NCI-H524 treated with DMSO at 0.1 percent for 48 hours (cell line): ENCODE results near the gene KLHL10.
"Not testable (repeated sequence)": the region's sequence is repeated elsewhere in the genome, so short reads cannot be mapped to it uniquely, and the experiment has no call there.

ENCODE experiments used
- DNase-seq: peaks from one replicate; lab custom pipeline; 2025; lab: John Stamatoyannopoulos, UW

KLHL10 gene

DNA sequence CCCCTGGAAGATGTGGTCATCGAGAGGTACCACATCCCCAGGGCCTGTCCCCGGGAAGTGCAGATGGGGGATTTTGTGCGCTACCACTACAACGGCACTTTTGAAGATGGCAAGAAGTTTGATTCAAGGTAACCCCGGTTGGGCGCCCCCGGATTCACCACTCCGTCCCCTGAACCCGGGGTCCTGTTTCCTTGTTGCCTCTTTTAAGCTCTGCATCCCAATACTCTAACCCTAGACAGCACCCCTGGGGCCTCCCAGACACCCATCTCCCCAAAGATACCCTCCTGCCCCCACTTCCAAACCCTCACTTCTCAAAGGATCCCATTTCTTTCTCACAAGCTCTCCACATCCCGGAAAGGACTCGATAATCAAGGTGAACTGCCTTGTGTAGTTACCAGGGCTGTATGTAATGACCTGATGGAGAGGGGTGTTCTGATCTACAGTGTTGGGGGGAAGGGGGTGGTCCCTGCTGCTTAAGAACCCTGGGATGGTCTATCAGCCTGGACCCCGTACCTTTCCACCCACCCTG lies 24.4 kb upstream of the KLHL10 start:
- DNase-seq, result no peak

- DNase-seq, result no peak
These were observed 23.9 kb upstream of the KLHL10 start for GRCh38 chr17:41813699-41814124.

GRCh38 chr17:41814195-41814594 lies 23.4 kb upstream of the KLHL10 start:
- DNase-seq, result no peak

- DNase-seq, result no peak
These were observed 20.8 kb upstream of the KLHL10 start for GRCh38 chr17:41816637-41817320.

GRCh38 chr17:41818024-41818423 lies 19.6 kb upstream of the KLHL10 start:
- no peak for DNase-seq

- DNase-seq, result no peak
These were observed 15.8 kb upstream of the KLHL10 start for GRCh38 chr17:41821776-41822175.

GRCh38 chr17:41822216-41823140 lies 15.1 kb upstream of the KLHL10 start:
- no peak for DNase-seq

- no peak for DNase-seq
These were observed 14.5 kb upstream of the KLHL10 start for GRCh38 chr17:41823141-41823524.

- no peak for DNase-seq
These were observed 14.0 kb upstream of the KLHL10 start for GRCh38 chr17:41823580-41823979.

DNA sequence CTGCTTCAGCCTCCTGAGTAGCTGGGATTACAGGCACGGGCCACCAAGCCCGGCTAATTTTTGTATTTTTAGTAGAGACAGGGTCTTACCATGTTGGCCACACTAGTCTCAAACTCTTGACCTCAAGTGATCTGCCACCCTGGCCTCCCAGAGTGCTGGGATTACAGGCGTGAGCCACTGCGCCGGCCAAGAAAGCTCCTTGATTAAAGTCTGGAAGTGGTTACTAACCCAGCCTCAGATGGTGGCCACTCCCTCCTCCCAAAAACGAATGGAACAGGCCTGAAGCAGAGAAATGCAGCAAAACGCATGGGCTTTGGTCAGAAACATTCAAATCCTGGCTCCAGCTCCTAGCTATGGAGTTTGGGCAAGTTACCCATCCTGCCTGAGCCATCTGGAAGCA lies 13.5 kb upstream of the KLHL10 start:
- DNase-seq, result no peak

DNA sequence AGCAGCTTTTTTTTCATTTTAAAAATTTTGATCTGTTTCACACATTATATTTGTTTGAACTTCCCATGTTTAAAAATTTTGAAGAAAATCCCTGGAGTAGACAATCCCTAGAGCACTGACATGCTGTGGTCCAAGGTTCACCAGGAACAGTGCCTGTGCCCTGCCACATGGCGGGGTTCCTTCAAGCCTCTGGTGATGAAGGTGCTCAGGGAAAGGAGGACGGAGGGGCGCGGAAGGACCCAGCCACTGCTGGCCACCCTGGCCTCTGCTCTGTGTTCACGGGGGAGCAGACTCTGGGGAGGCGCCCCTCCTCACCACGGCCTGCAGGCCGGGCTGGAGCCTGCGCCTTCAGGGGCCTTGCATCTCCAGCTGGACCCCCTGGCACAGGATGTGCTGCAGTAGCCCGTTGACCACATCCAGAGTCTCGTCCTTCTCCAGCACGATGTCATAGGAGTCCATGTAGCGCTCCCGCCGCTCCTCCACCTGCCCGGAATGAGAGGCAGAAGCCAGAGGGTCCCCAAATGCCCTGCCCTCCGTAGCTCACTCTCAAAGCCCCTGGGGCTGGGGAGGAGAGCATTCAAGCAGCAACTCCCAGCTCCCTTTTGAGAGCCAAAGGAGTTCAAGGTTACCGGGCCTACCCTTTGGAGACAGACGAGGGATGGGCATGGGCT lies 12.3 kb upstream of the KLHL10 start:
- no peak for DNase-seq

DNA sequence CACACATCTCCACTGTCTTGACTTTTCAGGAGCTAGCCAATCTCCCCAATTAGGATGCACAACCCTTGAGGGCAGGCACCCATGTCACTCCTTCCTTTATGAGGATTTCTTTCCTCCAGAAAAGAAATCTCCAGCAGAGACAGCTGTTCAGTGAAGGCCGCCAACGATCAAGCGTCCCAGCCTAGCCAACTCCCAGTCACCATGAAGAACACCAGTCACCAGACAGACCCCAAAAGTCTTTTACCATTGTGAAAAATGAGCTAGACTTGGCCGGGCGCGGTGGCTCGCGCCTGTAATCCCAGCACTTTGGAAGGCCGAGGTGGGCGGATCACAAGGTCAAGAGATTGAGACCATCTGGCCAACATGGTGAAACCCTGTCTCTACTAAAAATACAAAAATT lies 7.7 kb upstream of the KLHL10 start:
- not testable (repeated sequence) for DNase-seq

DNA sequence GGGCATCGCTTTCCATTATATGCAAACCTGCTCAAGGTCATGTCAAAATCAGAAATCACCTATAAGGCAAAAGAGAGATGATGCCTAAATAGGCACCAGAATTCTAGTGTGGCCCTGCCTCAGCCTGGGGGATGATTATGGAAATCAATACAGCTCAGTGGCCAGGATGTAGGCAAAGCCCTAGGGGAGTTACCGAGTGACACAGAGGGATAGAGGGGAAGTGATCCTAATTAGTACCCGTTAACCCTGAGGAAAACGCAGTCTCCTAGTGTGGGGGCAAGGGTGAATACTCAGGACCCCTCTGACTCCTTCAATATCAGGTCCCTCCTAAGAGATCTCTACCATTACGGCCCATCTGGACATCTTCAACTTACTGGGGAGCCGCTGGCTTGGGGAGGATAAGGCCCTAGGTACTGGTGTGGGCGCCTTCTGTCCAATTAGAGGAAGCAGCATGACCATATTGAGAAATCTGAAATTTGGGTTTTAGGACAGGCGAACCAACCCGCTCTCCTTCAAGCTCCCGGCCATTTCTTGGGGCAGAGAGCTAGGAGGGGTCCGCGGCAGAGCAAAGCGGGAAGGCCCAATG lies 2.3 kb upstream of the KLHL10 start:
- no peak for DNase-seq

DNA sequence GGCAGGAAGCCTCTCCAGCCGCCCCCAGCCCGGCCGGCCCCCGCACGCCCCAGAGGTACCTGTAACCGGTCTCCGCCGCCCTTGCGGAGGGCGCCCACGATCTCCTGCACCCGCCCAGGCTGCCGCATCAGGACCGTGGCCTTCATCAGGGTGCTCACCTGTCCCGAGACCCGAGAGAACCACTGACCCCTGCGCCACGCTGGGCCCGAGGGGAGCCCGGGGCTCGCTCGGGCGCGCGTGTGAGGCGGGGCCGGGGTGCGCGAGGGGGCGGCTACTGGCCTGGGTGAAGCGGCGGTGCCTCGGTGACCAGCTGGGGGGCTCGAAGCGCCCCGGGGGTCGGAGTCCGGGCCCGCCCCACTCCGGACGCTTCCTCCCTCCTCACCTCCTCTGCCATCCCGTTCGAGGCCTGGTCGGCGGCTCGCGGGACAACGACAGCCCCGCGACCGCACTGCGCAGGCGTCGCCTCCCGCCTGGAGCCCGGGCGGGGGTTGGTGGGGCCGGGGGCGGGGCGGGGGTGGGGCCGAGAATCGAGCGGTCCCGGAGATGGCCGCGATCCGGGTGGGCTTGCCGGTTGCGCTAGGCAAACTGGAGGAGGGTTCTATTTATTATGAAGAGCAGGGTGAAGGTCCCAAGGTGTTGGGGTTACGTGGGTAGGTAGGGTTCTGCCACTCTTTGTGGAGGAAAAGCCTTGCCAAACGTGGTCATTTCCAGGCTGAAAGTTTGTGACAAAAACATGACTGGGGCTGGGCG lies 1.6 kb upstream of the KLHL10 start, which contains the start of gene NT5C3B:
Gene NT5C3B, minus strand, starts transcription at position 433 of the 750 bp plus-strand sequence. Its CDS starts 39 bp downstream, at position 394.
- no peak for DNase-seq

DNA sequence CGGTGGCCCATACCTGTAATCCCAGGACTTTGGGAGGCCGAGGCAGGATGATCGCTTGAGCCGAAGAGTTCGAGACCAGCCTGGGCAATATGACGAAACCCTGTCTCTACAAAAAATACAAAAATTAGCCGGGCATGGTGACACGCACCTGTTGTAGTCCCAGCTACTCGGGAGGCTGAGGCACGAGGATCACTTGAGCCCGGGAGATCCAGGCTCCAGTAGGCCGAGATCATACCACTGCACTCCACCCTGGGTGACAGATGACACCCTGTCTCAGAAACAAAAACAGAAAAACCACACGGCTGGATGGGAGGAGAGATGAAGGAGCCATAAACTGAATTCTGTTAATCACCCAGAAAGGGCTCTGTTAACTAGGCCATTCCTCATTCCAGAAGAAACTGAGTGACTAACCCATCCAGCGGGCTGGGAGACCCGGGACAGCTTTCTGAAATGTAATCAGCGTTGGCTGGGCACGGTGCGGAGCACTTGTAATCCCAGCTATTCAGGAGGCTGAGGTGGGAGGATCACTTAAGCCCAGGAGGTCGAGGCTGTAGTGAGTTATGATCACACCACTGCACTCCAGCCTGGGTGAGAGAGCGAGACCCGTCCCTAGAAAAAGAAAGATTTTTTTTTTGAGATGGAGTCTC lies 952 bp upstream of the KLHL10 start:
- no peak for DNase-seq

- DNase-seq, result not testable (repeated sequence)
These were observed 1.8 kb downstream of the KLHL10 start for GRCh38 chr17:41839448-41839847.

DNA sequence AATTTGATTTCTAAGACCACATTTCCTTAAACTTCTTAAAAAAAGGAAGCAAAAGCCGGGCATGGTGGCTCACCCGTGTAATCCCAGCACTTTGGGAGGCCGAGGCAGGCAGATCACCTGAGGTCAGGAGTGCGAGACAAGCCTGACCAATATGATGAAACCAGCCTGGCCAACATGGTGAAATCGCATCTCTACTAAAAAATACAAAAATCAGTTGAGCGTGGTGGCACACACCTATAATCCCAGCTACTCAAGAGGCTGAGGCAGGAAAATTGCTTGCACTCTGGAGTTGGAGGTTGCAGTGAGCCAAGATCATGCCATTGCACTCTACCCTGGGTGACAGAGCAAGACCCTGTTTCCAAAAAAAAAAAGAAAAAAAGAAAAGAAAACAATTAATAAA lies 3.2 kb downstream of the KLHL10 start:
- DNase-seq, result not testable (repeated sequence)

GRCh38 chr17:41844971-41845370 lies 7.3 kb downstream of the KLHL10 start:
- DNase-seq, result no peak

- no peak for DNase-seq
These were observed 11.2 kb downstream of the KLHL10 start for GRCh38 chr17:41848788-41849187.

GRCh38 chr17:41849251-41849990 lies 11.8 kb downstream of the KLHL10 start:
- DNase-seq, result no peak
